H9 (cell line): ENCODE measurements around the gene KRTAP5-10. TPM values are rescaled to one million over a fixed set of nuclear protein-coding genes. Genes with fewer than 3 reads are reported as not detected.

Source experiments
- DNase-seq: peaks from one replicate; pipeline ENCODE4 v3.0.0-alpha.2; 2017
- H2AFZ ChIP-seq: one replicate; pipeline ENCODE4 v1.6.1; 2013; ENCODE audit warnings: mild to moderate bottlenecking, low read length, control low read depth, moderate library complexity
- H2AK5ac ChIP-seq: 2 replicates; pipeline ENCODE4 v1.6.1; 2013; ENCODE audit warnings: low read length, control low read depth, mixed read lengths; ENCODE audit not compliant: insufficient read length
- H2BK120ac ChIP-seq: one replicate; pipeline ENCODE4 v1.6.1; 2013; ENCODE audit warnings: low read depth, mild to moderate bottlenecking, low read length, control low read depth, inconsistent platforms; ENCODE audit not compliant: poor library complexity, severe bottlenecking
- H2BK12ac ChIP-seq: 2 replicates; pipeline ENCODE4 v1.6.1; 2013; ENCODE audit warnings: low read length, control low read depth, mixed read lengths, low read depth; ENCODE audit not compliant: insufficient read length
- H2BK15ac ChIP-seq: 2 replicates; pipeline ENCODE4 v1.6.1; 2013; ENCODE audit warnings: low read depth, low read length, control low read depth
- H2BK20ac ChIP-seq: one replicate; pipeline ENCODE4 v1.6.1; 2013; ENCODE audit warnings: low read depth, mild to moderate bottlenecking, low read length, control low read depth, inconsistent platforms; ENCODE audit not compliant: poor library complexity, severe bottlenecking
- H2BK5ac ChIP-seq: 2 replicates; pipeline ENCODE4 v1.6.1; 2013; ENCODE audit warnings: low read length, control low read depth, mixed read lengths; ENCODE audit not compliant: insufficient read length
- H3K14ac ChIP-seq: 2 replicates; pipeline ENCODE4 v1.6.1; 2013; ENCODE audit warnings: low read length, control low read depth; ENCODE audit not compliant: insufficient read depth
- H3K18ac ChIP-seq: 2 replicates; pipeline ENCODE4 v1.6.1; 2013; ENCODE audit warnings: low read depth, mild to moderate bottlenecking, mixed read lengths, low read length, control low read depth; ENCODE audit not compliant: insufficient read length
- H3K23ac ChIP-seq: 2 replicates; pipeline ENCODE4 v1.6.1; 2013; ENCODE audit warnings: low read length, control low read depth, mixed read lengths, low read depth; ENCODE audit not compliant: insufficient read length
- H3K23me2 ChIP-seq: 2 replicates; pipeline ENCODE4 v1.6.1; 2013; ENCODE audit warnings: low read depth, mild to moderate bottlenecking, mixed read lengths, low read length, control low read depth; ENCODE audit not compliant: insufficient read length, poor library complexity, severe bottlenecking
- H3K27ac ChIP-seq: 2 replicates; pipeline ENCODE4 v1.5.1; 2013; ENCODE audit warnings: low read length, control low read depth, mixed read lengths, low read depth; ENCODE audit not compliant: insufficient read length
- H3K27me3 ChIP-seq: 2 replicates; pipeline ENCODE4 v1.6.1; 2013; ENCODE audit warnings: low read length, control low read depth, inconsistent platforms; ENCODE audit not compliant: insufficient read depth
- H3K4ac ChIP-seq: 2 replicates; pipeline ENCODE4 v1.6.1; 2013; ENCODE audit warnings: low read depth, mild to moderate bottlenecking, control low read depth, inconsistent platforms, low read length, moderate library complexity
- H3K4me1 ChIP-seq: 2 replicates; pipeline ENCODE4 v1.6.1; 2013; ENCODE audit warnings: low read length, control low read depth, inconsistent platforms; ENCODE audit not compliant: insufficient read depth
- H3K4me2 ChIP-seq: 2 replicates; pipeline ENCODE4 v1.6.1; 2013; ENCODE audit warnings: low read length, control low read depth, mixed read lengths; ENCODE audit not compliant: insufficient read length, insufficient read depth
- H3K56ac ChIP-seq: 2 replicates; pipeline ENCODE4 v1.6.1; 2013; ENCODE audit warnings: low read depth, mild to moderate bottlenecking, mixed read lengths, low read length, control low read depth; ENCODE audit not compliant: insufficient read length
- H3K79me1 ChIP-seq: 2 replicates; pipeline ENCODE4 v1.6.1; 2013; ENCODE audit warnings: low read depth, mild to moderate bottlenecking, moderate library complexity, low read length, control low read depth, inconsistent platforms; ENCODE audit not compliant: insufficient read depth, poor library complexity, severe bottlenecking
- H3K79me2 ChIP-seq: 2 replicates; pipeline ENCODE4 v1.6.1; 2013; ENCODE audit warnings: low read length, control low read depth, inconsistent platforms; ENCODE audit not compliant: insufficient read depth
- H3K9ac ChIP-seq: 2 replicates; pipeline ENCODE4 v1.6.1; 2013; ENCODE audit warnings: low read length, control low read depth, mixed read lengths; ENCODE audit not compliant: insufficient read length; ENCODE audit errors: extremely low read depth
- H3K9me3 ChIP-seq: one replicate; pipeline ENCODE4 v1.6.1; 2013; ENCODE audit warnings: low read depth, low read length, inconsistent platforms; ENCODE audit not compliant: control insufficient read depth
- H3T11ph ChIP-seq: one replicate; pipeline ENCODE4 v1.6.1; 2013; ENCODE audit warnings: mild to moderate bottlenecking, low read length, control low read depth, inconsistent platforms
- H4K20me1 ChIP-seq: one replicate; pipeline ENCODE4 v1.6.1; 2013; ENCODE audit not compliant: control insufficient read depth, insufficient read length, insufficient read depth
- H4K5ac ChIP-seq: 2 replicates; pipeline ENCODE4 v1.6.1; 2013; ENCODE audit warnings: low read depth, mild to moderate bottlenecking, mixed read lengths, low read length, control low read depth; ENCODE audit not compliant: insufficient read length
- H4K8ac ChIP-seq: replicated peaks from 2 replicates; pipeline ENCODE4 v1.6.1; 2013; ENCODE audit warnings: low read length, control low read depth, mixed read lengths, low read depth; ENCODE audit not compliant: insufficient read length
- H4K91ac ChIP-seq: 2 replicates; pipeline ENCODE4 v1.6.1; 2013; ENCODE audit warnings: low read depth, mild to moderate bottlenecking, moderate library complexity, mixed read lengths, low read length, control low read depth; ENCODE audit not compliant: insufficient read length
- H3K27ac Mint-ChIP-seq, 3 experiments: 2 replicates in 2 of 3; 3 replicates in 1 of 3; pipeline ENCODE4 v1.8.0; 2020 to 2021; ENCODE audit warnings: mixed read lengths in 3 of 3, mild to moderate bottlenecking in 1 of 3, moderate library complexity in 1 of 3
- H3K27me3 Mint-ChIP-seq: 2 replicates; pipeline ENCODE4 v1.8.0; 2021; ENCODE audit warnings: low read depth, mild to moderate bottlenecking, moderate library complexity, mixed read lengths
- H3K36me3 Mint-ChIP-seq, 3 experiments: 2 replicates in 2 of 3; 3 replicates in 1 of 3; pipeline ENCODE4 v1.8.0; 2020 to 2021; ENCODE audit warnings: low read depth in 3 of 3, mixed read lengths in 3 of 3; ENCODE audit not compliant: insufficient read depth in 1 of 3
- H3K4me1 Mint-ChIP-seq, 2 experiments: 2 replicates each; pipeline ENCODE4 v1.8.0; 2020; ENCODE audit warnings: mixed read lengths in 2 of 2
- H3K4me3 Mint-ChIP-seq, 2 experiments: 2 replicates in 1 of 2; 3 replicates in 1 of 2; pipeline ENCODE4 v1.8.0; 2020 to 2021; ENCODE audit warnings: mild to moderate bottlenecking in 2 of 2, mixed read lengths in 2 of 2, moderate library complexity in 1 of 2
- H3K9me3 Mint-ChIP-seq, 2 experiments: 2 replicates in 1 of 2; 3 replicates in 1 of 2; pipeline ENCODE4 v1.8.0; 2020; ENCODE audit warnings: mild to moderate bottlenecking in 2 of 2, mixed read lengths in 2 of 2, moderate library complexity in 1 of 2
- WGBS: extraction: QIAGEN DNeasy Blood & Tissue Kit; methylation state at CpG from one replicate; pipeline ENCODE4 v1.1.7; 2013; ENCODE audit warnings: missing lambda C conversion rate, low lambda C conversion rate, mixed read lengths; ENCODE audit not compliant: insufficient read length; ENCODE audit errors: extremely low coverage; 5-methylcytosine and 5-hydroxymethylcytosine counted together
- total RNA-seq: library from RNA; stranded (reverse); gene quantifications from 2 replicates; pipeline ENCODE4 v1.2.1, GENCODE V29; 2021
- TF ChIP-seq, protein P1 (sequence below): fragments of 200-600 bp; sonication (generic); conservative IDR thresholded peaks from 3 replicates; pipeline ENCODE4 v1.8.0; 2021; ENCODE audit warnings: antibody characterized with exemption, mild to moderate bottlenecking

Gene KRTAP5-10
- total RNA-seq, 1 experiment from 2014 or later: not detected

DNA sequence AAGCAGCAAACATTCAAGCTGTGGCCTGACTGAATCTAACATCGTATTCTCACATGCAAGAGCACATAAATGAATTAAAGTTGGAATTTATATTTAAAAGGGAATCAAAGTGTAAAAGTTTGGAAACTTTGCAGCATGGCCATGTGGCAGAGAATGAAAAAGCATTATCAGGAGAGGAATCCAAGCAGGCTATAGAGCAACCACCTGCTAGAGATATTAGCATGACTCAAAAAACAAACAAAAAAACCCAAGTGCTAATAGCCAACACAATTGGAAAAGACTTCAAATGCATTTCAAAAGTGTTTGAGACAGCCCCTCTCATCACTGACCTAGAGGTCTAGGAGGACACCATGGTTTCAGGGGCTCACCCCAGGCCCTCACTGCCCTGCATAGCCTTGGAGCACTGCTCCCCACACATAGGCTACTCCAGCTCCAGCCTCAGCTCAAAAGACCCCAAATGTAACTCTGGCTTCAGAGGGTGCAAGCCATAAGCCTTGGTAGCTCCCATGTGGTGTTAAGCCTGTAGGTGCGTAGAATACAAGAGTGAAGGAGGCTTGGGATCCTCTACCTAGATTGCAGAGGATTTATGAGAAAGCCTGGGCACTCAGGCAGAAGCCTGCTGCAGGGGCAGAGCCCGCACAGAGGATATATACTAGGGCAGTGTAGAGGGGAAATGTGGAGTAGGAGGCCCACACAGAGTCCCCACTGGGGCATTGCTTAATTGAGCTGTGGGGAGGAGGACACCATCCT is 40.0 kb upstream of the KRTAP5-10 start:
- WGBS: no CpG with 5 or more reads among the region's 3 CpGs
- no peaks in the 10 kb centered on the region for H3K9me3 ChIP-seq
- H3K36me3 Mint-ChIP-seq: no peaks in the 10 kb centered on the region

More for the DNA sequence above, 40.0 kb upstream of the KRTAP5-10 start:
- TF ChIP-seq, protein P1, sequence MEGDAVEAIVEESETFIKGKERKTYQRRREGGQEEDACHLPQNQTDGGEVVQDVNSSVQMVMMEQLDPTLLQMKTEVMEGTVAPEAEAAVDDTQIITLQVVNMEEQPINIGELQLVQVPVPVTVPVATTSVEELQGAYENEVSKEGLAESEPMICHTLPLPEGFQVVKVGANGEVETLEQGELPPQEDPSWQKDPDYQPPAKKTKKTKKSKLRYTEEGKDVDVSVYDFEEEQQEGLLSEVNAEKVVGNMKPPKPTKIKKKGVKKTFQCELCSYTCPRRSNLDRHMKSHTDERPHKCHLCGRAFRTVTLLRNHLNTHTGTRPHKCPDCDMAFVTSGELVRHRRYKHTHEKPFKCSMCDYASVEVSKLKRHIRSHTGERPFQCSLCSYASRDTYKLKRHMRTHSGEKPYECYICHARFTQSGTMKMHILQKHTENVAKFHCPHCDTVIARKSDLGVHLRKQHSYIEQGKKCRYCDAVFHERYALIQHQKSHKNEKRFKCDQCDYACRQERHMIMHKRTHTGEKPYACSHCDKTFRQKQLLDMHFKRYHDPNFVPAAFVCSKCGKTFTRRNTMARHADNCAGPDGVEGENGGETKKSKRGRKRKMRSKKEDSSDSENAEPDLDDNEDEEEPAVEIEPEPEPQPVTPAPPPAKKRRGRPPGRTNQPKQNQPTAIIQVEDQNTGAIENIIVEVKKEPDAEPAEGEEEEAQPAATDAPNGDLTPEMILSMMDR: no peak
- H3K27me3 Mint-ChIP-seq: peaks cover 6% of the 10 kb centered on the region; the same call in 1 of the 2 replicates
- Histone ChIP-seq H3K27ac (no peak overlapping the region), H3K14ac (no peak overlapping the region), H3K9ac (no peak overlapping the region), H3K79me1 (no peaks in the 10 kb centered on the region), H2BK12ac (no peak overlapping the region), H2BK20ac (no peak overlapping the region), H3K4ac (no peak overlapping the region), H3K18ac (no peak overlapping the region), H2AK5ac (no peak overlapping the region), H4K20me1 (no peaks in the 10 kb centered on the region), H3K23ac (no peak overlapping the region), H4K91ac (no peak overlapping the region), H3T11ph (no peak overlapping the region), H3K4me2 (no peak overlapping the region), H4K8ac (no peak overlapping the region), H2BK15ac (no peak overlapping the region), H3K23me2 (no peaks in the 10 kb centered on the region), H3K27me3 (no peaks in the 10 kb centered on the region), H2BK120ac (no peak overlapping the region), H2BK5ac (no peak overlapping the region), H3K4me1 (no peaks in the 10 kb centered on the region), H3K79me2 (no peaks in the 10 kb centered on the region), H2AFZ (no peak overlapping the region), H4K5ac (no peak overlapping the region), H3K56ac (no peak overlapping the region)
- no peaks in the 10 kb centered on the region; a peak in 1 of 4 replicates for H3K4me1 Mint-ChIP-seq
- DNase-seq: no peak
- H3K4me3 Mint-ChIP-seq: no peak overlapping the region
- peaks cover 0 to 4% of the 10 kb centered on the region in 2 experiments; a peak in 1 of 5 replicates for H3K9me3 Mint-ChIP-seq
- no peak overlapping the region for H3K27ac Mint-ChIP-seq
